Progenitor cell of endocrine pancreas (in vitro differentiated cells): ENCODE results near the gene ITIH3. TPM values are rescaled to one million over a fixed set of nuclear protein-coding genes. Genes with fewer than 3 reads are reported as not detected.

Experiments used
- DNase-seq: peaks from one replicate; pipeline ENCODE4 v3.0.0; 2021; ENCODE audit warnings: low spot score; ENCODE audit not compliant: unreplicated experiment
- H3K27ac Mint-ChIP-seq: 2 replicates; pipeline ENCODE4 v1.8.0; 2021; ENCODE audit warnings: mild to moderate bottlenecking, moderate library complexity, mixed read lengths
- H3K27me3 Mint-ChIP-seq: 2 replicates; pipeline ENCODE4 v1.8.0; 2021; ENCODE audit warnings: mixed read lengths
- H3K36me3 Mint-ChIP-seq: 2 replicates; pipeline ENCODE4 v1.8.0; 2022; ENCODE audit warnings: mixed read lengths; ENCODE audit not compliant: insufficient read depth
- H3K4me1 Mint-ChIP-seq: 2 replicates; pipeline ENCODE4 v1.8.0; 2021; ENCODE audit warnings: low read depth, mixed read lengths
- H3K4me3 Mint-ChIP-seq: 2 replicates; pipeline ENCODE4 v1.8.0; 2021; ENCODE audit warnings: low read depth, mild to moderate bottlenecking, moderate library complexity, mixed read lengths
- H3K9me3 Mint-ChIP-seq: 2 replicates; pipeline ENCODE4 v1.8.0; 2021; ENCODE audit warnings: low read depth, mixed read lengths
- CTCF ChIP-seq: fragments of 200-600 bp; sonication (generic); IDR thresholded peaks from one replicate; pipeline ENCODE4 v1.5.0; 2021; ENCODE audit warnings: antibody characterized with exemption, mild to moderate bottlenecking; ENCODE audit not compliant: unreplicated experiment
- total RNA-seq: library from RNA; stranded (reverse); gene quantifications from 2 replicates; pipeline ENCODE4 v1.2.1, GENCODE V29; 2021

Gene ITIH3
- total RNA-seq, 1 donor from 2014 or later = 1.2 TPM

- peaks cover 7% of the 10 kb centered on the region for H3K4me1 Mint-ChIP-seq
- no peak overlapping the region for H3K27ac Mint-ChIP-seq
- no peak for TF ChIP-seq CTCF
- H3K27me3 Mint-ChIP-seq = peaks cover 23% of the 10 kb centered on the region
- H3K4me3 Mint-ChIP-seq = no peak overlapping the region
- no peaks in the 10 kb centered on the region for H3K36me3 Mint-ChIP-seq
- no peaks in the 10 kb centered on the region for H3K9me3 Mint-ChIP-seq
- DNase-seq = no peak
These were observed 12.0 kb upstream of the ITIH3 start for GRCh38 chr3:52782412-52783210.

GRCh38 chr3:52783211-52783555 lies 11.4 kb upstream of the ITIH3 start:
- Mint-ChIP-seq H3K4me1 (peaks cover 4% of the 10 kb centered on the region), H3K4me3 (no peak overlapping the region), H3K27me3 (peaks cover 23% of the 10 kb centered on the region), H3K36me3 (no peaks in the 10 kb centered on the region), H3K9me3 (no peaks in the 10 kb centered on the region), H3K27ac (no peak overlapping the region)
- no peak for TF ChIP-seq CTCF
- DNase-seq = no peak

GRCh38 chr3:52784021-52784621 lies 10.5 kb upstream of the ITIH3 start:
- H3K27ac Mint-ChIP-seq = no peak overlapping the region
- no peak for TF ChIP-seq CTCF
- H3K27me3 Mint-ChIP-seq = peaks cover 26% of the 10 kb centered on the region
- H3K4me1 Mint-ChIP-seq = peaks cover 3% of the 10 kb centered on the region
- no peak for DNase-seq
- H3K4me3 Mint-ChIP-seq = no peak overlapping the region
- H3K36me3 Mint-ChIP-seq = no peaks in the 10 kb centered on the region
- no peaks in the 10 kb centered on the region for H3K9me3 Mint-ChIP-seq

- Mint-ChIP-seq H3K4me3 (no peak overlapping the region), H3K27ac (no peak overlapping the region), H3K9me3 (no peaks in the 10 kb centered on the region), H3K4me1 (peaks cover 3% of the 10 kb centered on the region), H3K27me3 (peaks cover 26% of the 10 kb centered on the region), H3K36me3 (no peaks in the 10 kb centered on the region)
- TF ChIP-seq CTCF = no peak
- no peak for DNase-seq
These were observed 9.5 kb upstream of the ITIH3 start for GRCh38 chr3:52784931-52785590.

- Mint-ChIP-seq H3K4me3 (no peak overlapping the region), H3K36me3 (no peaks in the 10 kb centered on the region), H3K4me1 (peaks cover 3% of the 10 kb centered on the region), H3K27ac (peak overlapping the region; percentile 24), H3K9me3 (no peaks in the 10 kb centered on the region), H3K27me3 (peaks cover 21% of the 10 kb centered on the region)
- no peak for DNase-seq
- TF ChIP-seq CTCF = no peak
These were observed 8.0 kb upstream of the ITIH3 start for GRCh38 chr3:52786330-52787215.
